Lung (tissue), 12 donors: ENCODE results near the gene ZNF555. TPM values are rescaled to one million over a fixed set of nuclear protein-coding genes. Genes with fewer than 3 reads are reported as not detected.

Experiments
- ATAC-seq: fragments of 200-7000 bp; cut with Tn5 transposase; one replicate; pipeline ENCODE4 v1.9.1; 2020; ENCODE audit warnings: moderate number of reproducible peaks; ENCODE audit not compliant: insufficient read depth, low FRiP score
- DNase-seq, 3 donors: peaks; one replicate each; pipeline ENCODE4 v3.0.0-alpha.2; 2013 to 2017
- H3K27ac ChIP-seq, 2 donors: one replicate each; pipeline ENCODE4 v1.5.1; 2013; ENCODE audit warnings: mild to moderate bottlenecking in 2 of 2, moderate library complexity in 2 of 2, control low read depth in 1 of 2, inconsistent platforms in 1 of 2, low read depth in 1 of 2, low read length in 1 of 2
- H3K27me3 ChIP-seq, 3 donors: one replicate each; pipeline ENCODE4 v1.5.1; 2013; ENCODE audit warnings: low read length in 2 of 3; ENCODE audit not compliant: control insufficient read depth in 3 of 3, insufficient read depth in 3 of 3
- H3K36me3 ChIP-seq, 4 donors: one replicate each; pipeline ENCODE4 v1.5.1; 2013; ENCODE audit warnings: low read length in 4 of 4, mild to moderate bottlenecking in 1 of 4, moderate library complexity in 1 of 4; ENCODE audit not compliant: control insufficient read depth in 4 of 4, insufficient read depth in 4 of 4
- H3K4me1 ChIP-seq, 5 donors: one replicate each; pipeline ENCODE4 v1.5.1; 2013; ENCODE audit warnings: low read length in 5 of 5, mild to moderate bottlenecking in 2 of 5, moderate library complexity in 1 of 5; ENCODE audit not compliant: control insufficient read depth in 5 of 5, insufficient read depth in 5 of 5
- H3K4me3 ChIP-seq: one replicate; pipeline ENCODE4 v1.5.1; 2013; ENCODE audit warnings: mild to moderate bottlenecking, control low read depth, moderate library complexity
- H3K9ac ChIP-seq, 2 donors: one replicate each; pipeline ENCODE4 v1.5.1; 2013; ENCODE audit warnings: low read length in 2 of 2, control low read depth in 1 of 2; ENCODE audit not compliant: insufficient read depth in 1 of 2
- H3K9me3 ChIP-seq, 4 donors: one replicate each; pipeline ENCODE4 v1.5.1; 2013; ENCODE audit warnings: low read length in 3 of 4, mild to moderate bottlenecking in 1 of 4, moderate library complexity in 1 of 4; ENCODE audit not compliant: control insufficient read depth in 4 of 4, insufficient read depth in 3 of 4
- CTCF ChIP-seq: IDR thresholded peaks from 2 replicates; pipeline ENCODE4 v1.5.1; 2012; ENCODE audit warnings: mild to moderate bottlenecking; ENCODE audit errors: control extremely low read depth, extremely low read depth
- WGBS, 2 donors: extraction: QIAGEN DNeasy Blood & Tissue Kit; methylation state at CpG; one replicate each; pipeline ENCODE4 v1.1.7; 2013; 5-methylcytosine and 5-hydroxymethylcytosine counted together
- polyA plus RNA-seq, 2 donors: library from polyadenylated mRNA; stranded (reverse); fragments of 200-250 nt; gene quantifications; one replicate each; pipeline ENCODE4 v1.2.1, GENCODE V29; 2013
- total RNA-seq, 2 donors: library from RNA; depleted of rRNA in 1 of 2; stranded (reverse); fragments of >200 nt in 1 of 2; gene quantifications; one replicate each; pipeline ENCODE4 v1.2.1, GENCODE V29; 2014 to 2021
- donor health status: control.
- donor health status: control.
- donor health status: Bipolar disorder and iron deficiency.
- donor health status: healthy.
- donor health status: DM: yes; HTN: yes; CAD: no.

The ZNF555 gene
- total and polyA plus RNA-seq, 4 donors: 1.6 to 9.6 (median 3.6) TPM

- Histone ChIP-seq H3K4me1 (no peaks in the 10 kb centered on the region), H3K9ac (no peak overlapping the region), H3K9me3 (peaks cover 18 to 49% (median 33%) of the 10 kb centered on the region in 4 donors), H3K27me3 (no peaks in the 10 kb centered on the region), H3K4me3 (peak overlapping the region; percentile 2), H3K36me3 (peaks cover 17 to 48% (median 35%) of the 10 kb centered on the region in 4 donors), H3K27ac (no peak overlapping the region)
- WGBS, 2 donors: 98 to 99% methylated on average over 19 of the region's 19 CpGs
- DNase-seq (no peak), ATAC-seq (no peak)
- TF ChIP-seq CTCF: no peak
Observed at GRCh38 chr19:2834294-2834871, 6.9 kb upstream of the ZNF555 start.

GRCh38 chr19:2837430-2837829 lies 3.8 kb upstream of the ZNF555 start:
- H3K27me3 ChIP-seq: no peaks in the 10 kb centered on the region
- WGBS, 2 donors: 85 to 100% methylated on average over 3 to 4 of the region's 4 CpGs
- TF ChIP-seq CTCF: no peak
- peaks cover 16 to 45% (median 32%) of the 10 kb centered on the region in 4 donors for H3K36me3 ChIP-seq
- H3K27ac ChIP-seq: no peak overlapping the region
- no peak overlapping the region for H3K9ac ChIP-seq
- H3K9me3 ChIP-seq: peaks cover 18 to 39% (median 27%) of the 10 kb centered on the region in 4 donors
- ATAC-seq: no peak
- no peak for DNase-seq
- peaks cover 0 to 4% (median 2%) of the 10 kb centered on the region in 5 donors for H3K4me1 ChIP-seq
- H3K4me3 ChIP-seq: no peak overlapping the region

- no peak for ATAC-seq
- peaks cover 0 to 28% (median 11%) of the 10 kb centered on the region in 4 donors for H3K36me3 ChIP-seq
- peak overlapping the region; percentile 97 for H3K4me3 ChIP-seq
- peak overlapping the region; percentile 56 to 70 for H3K9ac ChIP-seq
- TF ChIP-seq CTCF: no peak
- peak in 1 of 3 donors; percentile 13 for DNase-seq
- peaks cover 0 to 9% (median 6%) of the 10 kb centered on the region in 5 donors for H3K4me1 ChIP-seq
- peaks cover 0 to 20% (median 5%) of the 10 kb centered on the region in 4 donors for H3K9me3 ChIP-seq
- H3K27me3 ChIP-seq: no peaks in the 10 kb centered on the region
- 2 to 3% methylated on average over 33 to 62 of the region's 62 CpGs for WGBS, 2 donors
- H3K27ac ChIP-seq: peak overlapping the region; percentile 88
Observed at GRCh38 chr19:2841855-2842574, 740 bp downstream of the ZNF555 start.
